EH (cell line): ENCODE measurements around the gene SEMA3B.
"Not testable (repeated sequence)": the region's sequence is repeated elsewhere in the genome, so short reads cannot be mapped to it uniquely, and the experiment has no call there.

Experiments
- DNase-seq: peaks from one replicate; pipeline ENCODE4 v3.0.0-alpha.2; 2015; ENCODE audit warnings: low read depth

Gene SEMA3B

GRCh38 chr3:50272911-50273688, 4.2 kb downstream of the SEMA3B start:
- peak; percentile 74 for DNase-seq

GRCh38 chr3:50273689-50274065, 4.7 kb downstream of the SEMA3B start:
- no peak for DNase-seq

- peak; percentile 53 for DNase-seq
These were observed 5.6 kb downstream of the SEMA3B start for GRCh38 chr3:50274371-50275104.

GRCh38 chr3:50275141-50275995, 6.4 kb downstream of the SEMA3B start:
- DNase-seq, result no peak

GRCh38 chr3:50275996-50276761, 7.2 kb downstream of the SEMA3B start:
- DNase-seq, result no peak

- DNase-seq, result no peak
These were observed 7.8 kb downstream of the SEMA3B start for GRCh38 chr3:50276762-50277101.

- no peak for DNase-seq
These were observed 9.4 kb downstream of the SEMA3B start for GRCh38 chr3:50278123-50278879.

- DNase-seq, result no peak
These were observed 9.9 kb downstream of the SEMA3B start, which contains the start of gene LSMEM2 for GRCh38 chr3:50278880-50279224. LSMEM2 (plus strand) TSS chr3:50279087; CDS start chr3:50279114, 27 bp downstream.

- no peak for DNase-seq
These were observed 10.5 kb downstream of the SEMA3B start for GRCh38 chr3:50279255-50280016.

- DNase-seq, result not testable (repeated sequence)
These were observed 15.2 kb downstream of the SEMA3B start for GRCh38 chr3:50284121-50284520.

- DNase-seq, result no peak
These were observed 17.6 kb downstream of the SEMA3B start for GRCh38 chr3:50286322-50287227.

GRCh38 chr3:50287262-50287661, 18.3 kb downstream of the SEMA3B start:
- DNase-seq, result no peak

GRCh38 chr3:50288387-50289007, 19.6 kb downstream of the SEMA3B start:
- DNase-seq, result no peak

GRCh38 chr3:50289130-50289529, 20.2 kb downstream of the SEMA3B start:
- no peak for DNase-seq

- DNase-seq, result no peak
These were observed 21.3 kb downstream of the SEMA3B start for GRCh38 chr3:50290161-50290641.

GRCh38 chr3:50292159-50293078, 23.5 kb downstream of the SEMA3B start, which contains the start of gene IFRD2:
IFRD2 (minus strand) TSS chr3:50292429; CDS start chr3:50292274, 155 bp downstream.
- DNase-seq, result peak; percentile 98

- no peak for DNase-seq
These were observed 24.3 kb downstream of the SEMA3B start for GRCh38 chr3:50293079-50293801.
